H1 (cell line): ENCODE data around the gene SLC51B.

ENCODE experiments used
- ATF2 ChIP-seq: IDR thresholded peaks from 2 replicates; pipeline ENCODE4 v1.6.1; 2012; ENCODE audit warnings: low read length, inconsistent platforms
- CTBP2 ChIP-seq: IDR thresholded peaks from 2 replicates; pipeline ENCODE4 v1.7.0; 2011; ENCODE audit warnings: borderline replicate concordance, mild to moderate bottlenecking, moderate library complexity, mixed read lengths, low read length; ENCODE audit not compliant: insufficient read depth, insufficient read length
- CTCF ChIP-seq, 3 experiments: IDR thresholded peaks; 1 replicate in 2 of 3; 2 replicates in 1 of 3; pipeline versions ENCODE4 v1.5.1 to v1.6.1; 2011; ENCODE audit warnings: low read length in 3 of 3, mild to moderate bottlenecking in 3 of 3, inconsistent platforms in 2 of 3, low read depth in 1 of 3, moderate library complexity in 1 of 3; ENCODE audit not compliant: insufficient read depth in 1 of 3; ENCODE audit errors: control extremely low read depth in 1 of 3
- EZH2 ChIP-seq: fragments of 200-600 bp; sonication (generic); IDR thresholded peaks from 2 replicates; pipeline ENCODE4 v1.7.1; 2012; ENCODE audit warnings: low read depth, mild to moderate bottlenecking, moderate library complexity, low read length, inconsistent platforms; ENCODE audit not compliant: severe bottlenecking
- POLR2A ChIP-seq, 2 experiments: IDR thresholded peaks; 1 replicate in 1 of 2; 2 replicates in 1 of 2; pipeline ENCODE4 v1.6.1; 2011; ENCODE audit warnings: low read depth in 2 of 2, low read length in 2 of 2, mild to moderate bottlenecking in 2 of 2; ENCODE audit errors: control extremely low read depth in 1 of 2
- POLR2AphosphoS5 ChIP-seq: IDR thresholded peaks from 2 replicates; pipeline ENCODE4 v1.6.1; 2011; ENCODE audit warnings: low read depth, low read length
- SUZ12 ChIP-seq: fragments of 200-600 bp; sonication (generic); IDR thresholded peaks from 2 replicates; pipeline ENCODE4 v1.6.1; 2012; ENCODE audit warnings: mild to moderate bottlenecking, inconsistent platforms, low read length, moderate library complexity, mixed read lengths
- TEAD4 ChIP-seq: IDR thresholded peaks from 2 replicates; pipeline ENCODE4 v1.6.1; 2012; ENCODE audit warnings: low read depth, low read length, inconsistent platforms, mixed read lengths

- TF ChIP-seq CTBP2 (peak; percentile 43), POLR2A (IDR thresholded peaks at IDR 0.05; ENCODE audit: control extremely low read depth in 1 of 2, low read depth in 2 of 2, low read length in 2 of 2) (no peak), SUZ12 (no peak), CTCF (IDR thresholded peaks at IDR 0.05; ENCODE audit: control extremely low read depth in 1 of 3, insufficient read depth in 1 of 3, low read depth in 1 of 3, low read length in 3 of 3) (peak in 2 of 3 experiments; percentile 25 to 39; a peak in 2 of 4 replicates), TEAD4 (no peak), ATF2 (no peak), POLR2AphosphoS5 (no peak), EZH2 (no peak)
Observed at GRCh38 chr15:65083262-65083701, 38.1 kb downstream of the SLC51B start.
